Measurements from ENCODE around the gene RIN1.
"Not testable (repeated sequence)": the region's sequence is repeated elsewhere in the genome, so short reads cannot be mapped to it uniquely, and the experiment has no call there.

RIN1 gene, protein sequence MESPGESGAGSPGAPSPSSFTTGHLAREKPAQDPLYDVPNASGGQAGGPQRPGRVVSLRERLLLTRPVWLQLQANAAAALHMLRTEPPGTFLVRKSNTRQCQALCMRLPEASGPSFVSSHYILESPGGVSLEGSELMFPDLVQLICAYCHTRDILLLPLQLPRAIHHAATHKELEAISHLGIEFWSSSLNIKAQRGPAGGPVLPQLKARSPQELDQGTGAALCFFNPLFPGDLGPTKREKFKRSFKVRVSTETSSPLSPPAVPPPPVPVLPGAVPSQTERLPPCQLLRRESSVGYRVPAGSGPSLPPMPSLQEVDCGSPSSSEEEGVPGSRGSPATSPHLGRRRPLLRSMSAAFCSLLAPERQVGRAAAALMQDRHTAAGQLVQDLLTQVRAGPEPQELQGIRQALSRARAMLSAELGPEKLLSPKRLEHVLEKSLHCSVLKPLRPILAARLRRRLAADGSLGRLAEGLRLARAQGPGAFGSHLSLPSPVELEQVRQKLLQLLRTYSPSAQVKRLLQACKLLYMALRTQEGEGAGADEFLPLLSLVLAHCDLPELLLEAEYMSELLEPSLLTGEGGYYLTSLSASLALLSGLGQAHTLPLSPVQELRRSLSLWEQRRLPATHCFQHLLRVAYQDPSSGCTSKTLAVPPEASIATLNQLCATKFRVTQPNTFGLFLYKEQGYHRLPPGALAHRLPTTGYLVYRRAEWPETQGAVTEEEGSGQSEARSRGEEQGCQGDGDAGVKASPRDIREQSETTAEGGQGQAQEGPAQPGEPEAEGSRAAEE

DNA sequence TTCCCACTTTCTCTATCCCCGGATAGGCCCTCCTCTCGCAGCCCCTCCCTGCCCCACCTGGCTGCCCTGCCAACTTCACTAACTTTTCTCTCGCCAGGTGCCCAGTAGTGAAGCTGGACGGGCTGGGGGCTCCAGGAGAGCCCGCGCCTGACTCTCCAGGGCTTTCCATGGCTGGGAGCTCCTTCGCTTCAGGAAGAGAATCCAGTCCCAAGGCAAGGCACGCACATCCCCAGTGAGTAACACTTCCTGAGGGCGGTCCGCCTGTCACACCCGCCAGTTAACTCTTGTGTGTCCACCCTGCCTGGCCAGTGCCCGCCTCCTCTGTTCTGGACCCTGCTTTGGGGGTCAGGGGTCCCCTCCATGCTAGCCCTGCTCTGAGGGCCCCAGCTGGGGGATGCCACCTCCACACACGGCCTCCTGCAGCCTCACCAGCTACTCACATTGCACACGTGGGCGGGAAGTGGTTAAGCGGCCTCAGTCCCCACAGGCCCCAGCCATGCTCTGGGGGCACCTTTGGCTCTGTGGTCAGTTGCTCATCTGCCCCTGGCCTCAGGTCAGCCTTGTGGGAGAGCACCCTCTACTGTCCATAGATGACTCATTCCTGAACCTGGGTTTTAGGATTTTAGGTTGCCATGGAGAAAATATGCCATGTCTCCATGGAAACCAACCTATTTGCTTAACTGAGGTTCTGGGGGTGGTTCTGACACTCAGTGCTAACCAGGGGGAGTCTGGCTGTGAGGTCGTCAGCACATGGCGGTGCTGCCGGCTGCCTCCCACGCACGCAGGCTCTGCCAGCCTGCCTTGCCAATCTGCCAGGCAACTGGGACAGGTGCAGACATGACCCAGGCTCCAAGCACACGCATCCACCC is at the start of gene RIN1:
RIN1 (minus strand) TSS at position 201 of the 869 bp plus-strand sequence; CDS start at position 169, 32 bp downstream.
- Mint-ChIP-seq H3K27ac (peak within 1 kb of the TSS; percentile 70), H3K9me3 (no peaks in the 10 kb centered on the region), H3K27me3 (no peaks in the 10 kb centered on the region), H3K36me3 (peaks cover 2% of the 10 kb centered on the region), H3K4me1 (peaks cover 22% of the 10 kb centered on the region), H3K4me3 (peak within 1 kb of the TSS; percentile 87)

DNA sequence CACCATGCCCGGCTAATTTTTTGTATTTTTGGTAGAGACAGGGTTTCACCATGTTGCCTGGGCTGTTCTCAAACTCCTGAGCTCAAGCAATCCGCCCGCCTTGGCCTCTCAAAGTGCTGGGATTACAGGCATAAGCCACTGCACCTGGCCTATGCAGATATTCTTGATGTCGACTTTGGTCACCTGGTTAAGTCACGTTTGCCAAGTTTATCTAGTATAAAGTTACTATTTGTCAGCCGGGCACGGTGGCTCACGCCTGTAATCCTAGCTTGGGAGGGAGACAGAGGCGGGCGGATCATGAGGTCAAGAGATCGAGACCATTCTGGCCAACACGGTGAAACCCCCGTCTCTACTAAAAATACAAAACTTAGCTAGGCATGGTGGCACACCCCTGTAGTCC is 48.1 kb upstream of the RIN1 start:
- H3K27me3 Mint-ChIP-seq, H3K36me3 Mint-ChIP-seq, H3K9me3 Mint-ChIP-seq, H3K4me3 Mint-ChIP-seq, H3K27ac Mint-ChIP-seq: not testable (repeated sequence)
- H3K4me1 Mint-ChIP-seq = peaks cover 13% of the 10 kb centered on the region

DNA sequence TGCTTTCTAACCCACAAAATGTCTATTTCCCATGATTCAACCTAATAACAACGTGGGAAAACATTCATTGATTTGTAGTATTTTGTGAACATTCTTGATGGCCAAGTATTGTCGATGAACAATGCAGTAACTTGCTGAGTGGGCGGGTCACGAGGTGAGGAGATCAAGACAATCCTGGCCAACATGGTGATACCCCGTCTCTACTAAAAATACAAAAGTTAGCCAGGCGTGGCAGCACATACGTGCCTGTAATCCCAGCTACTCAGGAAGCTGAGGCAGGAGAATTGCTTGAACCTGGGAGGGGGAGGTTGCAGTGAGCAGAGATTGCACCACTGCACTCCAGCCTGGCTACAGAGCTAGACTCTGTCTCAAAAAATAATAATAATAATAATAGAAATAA is 44.0 kb upstream of the RIN1 start:
- not testable (repeated sequence) for H3K9me3 Mint-ChIP-seq, H3K4me1 Mint-ChIP-seq, H3K27ac Mint-ChIP-seq, H3K27me3 Mint-ChIP-seq, H3K36me3 Mint-ChIP-seq, H3K4me3 Mint-ChIP-seq

DNA sequence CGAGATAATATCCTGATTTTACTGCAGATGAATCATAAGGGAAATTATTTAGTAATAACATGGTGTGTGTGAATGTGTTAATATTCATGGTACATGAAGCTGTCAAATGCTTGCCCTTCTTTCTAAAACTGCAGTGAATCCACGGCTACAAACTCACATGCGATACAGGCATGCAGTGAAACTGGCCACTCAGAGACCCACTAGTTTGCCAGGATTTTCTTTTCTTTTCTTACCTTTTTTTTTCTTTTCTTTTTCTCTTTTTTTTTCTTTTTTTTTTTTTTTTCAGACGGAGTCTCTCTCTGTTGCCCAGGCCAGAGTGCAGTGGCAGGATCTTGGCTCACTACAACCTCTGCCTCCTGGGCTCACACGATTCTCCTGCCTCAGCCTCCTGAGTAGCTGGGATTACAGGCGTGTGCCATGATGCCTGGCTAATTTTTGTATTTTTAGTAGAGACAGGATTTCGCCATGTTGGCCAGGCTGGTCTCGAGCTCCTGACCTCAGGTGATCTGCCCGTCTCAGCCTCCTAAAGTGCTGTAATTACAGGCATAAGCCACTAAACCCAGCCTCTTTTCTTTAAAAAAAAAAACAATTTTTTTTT is 37.6 kb upstream of the RIN1 start:
- H3K27me3 Mint-ChIP-seq, H3K9me3 Mint-ChIP-seq, H3K27ac Mint-ChIP-seq, H3K4me3 Mint-ChIP-seq, H3K36me3 Mint-ChIP-seq: not testable (repeated sequence)
- peaks cover 15% of the 10 kb centered on the region for H3K4me1 Mint-ChIP-seq

DNA sequence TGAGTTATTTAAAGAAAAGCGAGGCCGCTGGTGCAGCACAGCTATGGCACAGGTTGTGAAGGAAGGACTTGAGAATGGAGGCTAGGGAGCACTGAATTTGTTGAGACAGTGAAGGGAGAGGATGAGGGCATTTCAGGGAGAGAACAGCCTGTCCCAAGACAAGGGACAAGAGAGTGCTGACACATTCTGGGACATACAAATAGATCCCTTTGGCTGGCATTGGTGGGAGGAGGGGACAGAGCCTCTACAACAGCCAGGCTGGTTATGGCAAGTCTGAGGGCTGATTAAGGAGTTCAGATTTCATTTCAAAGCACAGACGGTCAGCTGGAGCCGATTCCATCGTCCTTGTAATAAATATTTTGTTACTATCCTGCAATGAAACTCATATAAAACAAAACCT is 37.0 kb upstream of the RIN1 start:
- peak overlapping the region; percentile 11 for H3K4me3 Mint-ChIP-seq
- H3K4me1 Mint-ChIP-seq = peaks cover 15% of the 10 kb centered on the region
- no peaks in the 10 kb centered on the region for H3K27me3 Mint-ChIP-seq
- no peaks in the 10 kb centered on the region for H3K9me3 Mint-ChIP-seq
- no peak overlapping the region for H3K27ac Mint-ChIP-seq
- H3K36me3 Mint-ChIP-seq = no peaks in the 10 kb centered on the region

DNA sequence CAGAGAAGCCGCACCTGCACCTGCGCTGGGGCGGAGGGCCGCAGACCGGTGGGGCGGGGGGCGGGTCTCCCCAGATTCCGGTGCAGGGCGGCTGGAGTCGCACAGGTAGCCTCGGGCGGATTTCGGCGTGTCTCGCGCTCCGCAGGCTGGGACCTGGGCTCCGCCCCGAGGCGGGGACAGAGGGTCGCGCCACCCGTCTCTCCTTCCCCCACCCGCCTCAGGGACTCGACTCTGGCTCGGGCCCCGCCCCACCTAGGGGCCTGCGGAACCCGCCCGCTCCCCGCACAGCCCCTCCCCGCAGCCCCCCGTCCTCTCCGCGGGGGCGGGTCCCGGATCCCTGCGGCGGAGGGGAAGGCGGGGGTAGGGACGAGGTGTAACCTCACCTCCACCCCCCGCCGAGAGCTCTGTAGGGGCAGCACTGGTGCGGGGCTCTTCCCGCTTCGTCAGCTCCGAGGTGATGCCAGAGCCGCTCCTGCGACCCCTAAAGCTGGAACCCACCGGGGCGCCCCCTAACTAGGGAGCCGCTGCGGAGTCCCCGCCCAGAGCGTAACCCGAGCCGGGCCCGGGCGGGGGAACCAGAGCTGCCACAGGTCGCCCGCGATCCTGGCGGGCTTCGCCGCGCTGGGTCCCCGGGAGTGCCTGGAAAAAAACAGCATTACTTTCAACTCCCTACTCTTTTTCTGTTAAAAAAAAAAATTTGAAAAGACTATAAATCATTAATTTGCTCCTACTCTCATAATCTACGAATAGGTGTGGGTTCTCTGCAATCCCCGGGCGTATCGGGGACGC is 35.6 kb upstream of the RIN1 start, which contains the start of gene SLC29A2:
SLC29A2 (minus strand) TSS at position 134 of the 789 bp plus-strand sequence. CDS start 169 bp downstream, outside the sequence.
- peak within 1 kb of the TSS; percentile 88 for H3K27ac Mint-ChIP-seq
- H3K27me3 Mint-ChIP-seq = no peaks in the 10 kb centered on the region
- H3K36me3 Mint-ChIP-seq = no peaks in the 10 kb centered on the region
- peaks cover 15% of the 10 kb centered on the region for H3K4me1 Mint-ChIP-seq
- no peaks in the 10 kb centered on the region for H3K9me3 Mint-ChIP-seq
- peak within 1 kb of the TSS; percentile 88 for H3K4me3 Mint-ChIP-seq

DNA sequence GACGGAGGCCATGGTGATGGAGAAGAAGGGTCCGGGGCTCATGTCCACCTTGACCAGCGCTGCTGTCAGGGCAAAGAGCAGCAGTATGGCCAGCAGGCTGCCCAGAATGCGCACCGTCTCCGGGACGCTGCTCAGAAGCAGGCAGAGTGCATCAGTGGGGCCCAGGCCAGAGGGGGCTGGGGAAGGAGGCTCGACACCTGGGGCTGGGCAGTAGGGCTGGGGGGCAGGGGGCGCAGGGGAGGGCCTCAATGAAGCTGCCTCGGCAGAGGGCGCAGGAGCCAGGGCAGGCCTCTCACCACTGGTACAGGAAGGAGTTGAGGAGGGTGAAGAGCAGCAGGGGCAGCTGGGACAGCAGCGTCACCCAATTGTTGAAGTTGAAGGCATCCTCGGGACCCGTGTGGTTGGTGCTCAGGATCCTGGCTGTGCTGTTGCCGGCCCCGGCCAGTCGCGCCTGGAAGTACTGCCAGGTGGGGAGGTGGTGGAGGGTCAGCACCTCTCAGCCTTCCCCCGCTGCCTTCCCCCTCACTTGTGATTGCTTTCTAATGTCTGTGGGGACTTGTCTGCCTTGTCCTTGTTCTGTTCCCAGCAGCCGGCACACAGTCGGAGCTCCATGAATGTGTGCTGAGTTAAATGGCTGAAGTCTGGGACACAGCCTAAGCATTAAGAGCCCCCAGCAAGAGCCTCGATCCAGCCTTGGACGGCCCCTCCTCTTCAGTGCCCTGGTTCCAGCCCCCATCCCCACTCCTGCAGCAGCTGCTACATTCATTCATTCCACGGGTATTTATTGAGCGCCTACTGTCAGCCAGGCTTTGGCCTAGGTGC is 33.0 kb upstream of the RIN1 start:
- Mint-ChIP-seq H3K27me3 (no peaks in the 10 kb centered on the region), H3K4me1 (peaks cover 15% of the 10 kb centered on the region), H3K27ac (peak overlapping the region; percentile 72), H3K36me3 (no peaks in the 10 kb centered on the region), H3K9me3 (no peaks in the 10 kb centered on the region), H3K4me3 (no peak overlapping the region)

DNA sequence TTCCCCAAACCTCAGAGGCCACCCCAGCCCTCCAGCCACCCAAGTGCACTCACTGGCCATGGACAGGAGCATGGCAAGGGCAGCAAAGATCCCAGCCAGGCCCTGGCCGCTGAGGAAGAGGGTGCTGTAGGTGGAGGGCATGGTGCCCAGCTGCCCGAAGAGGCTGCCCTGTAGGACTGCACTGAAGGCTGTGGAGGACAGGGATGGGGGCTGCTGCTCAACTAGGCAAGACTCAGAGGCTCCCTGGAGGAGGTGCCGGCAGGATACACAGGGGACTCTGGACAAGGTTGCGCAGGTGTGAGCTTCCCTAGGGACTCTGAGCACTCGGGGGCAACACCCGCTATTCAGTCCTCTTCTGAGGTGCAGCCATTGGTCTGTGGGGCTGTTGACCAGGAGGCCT is 32.2 kb upstream of the RIN1 start:
- no peaks in the 10 kb centered on the region for H3K9me3 Mint-ChIP-seq
- H3K27ac Mint-ChIP-seq = no peak overlapping the region

DNA sequence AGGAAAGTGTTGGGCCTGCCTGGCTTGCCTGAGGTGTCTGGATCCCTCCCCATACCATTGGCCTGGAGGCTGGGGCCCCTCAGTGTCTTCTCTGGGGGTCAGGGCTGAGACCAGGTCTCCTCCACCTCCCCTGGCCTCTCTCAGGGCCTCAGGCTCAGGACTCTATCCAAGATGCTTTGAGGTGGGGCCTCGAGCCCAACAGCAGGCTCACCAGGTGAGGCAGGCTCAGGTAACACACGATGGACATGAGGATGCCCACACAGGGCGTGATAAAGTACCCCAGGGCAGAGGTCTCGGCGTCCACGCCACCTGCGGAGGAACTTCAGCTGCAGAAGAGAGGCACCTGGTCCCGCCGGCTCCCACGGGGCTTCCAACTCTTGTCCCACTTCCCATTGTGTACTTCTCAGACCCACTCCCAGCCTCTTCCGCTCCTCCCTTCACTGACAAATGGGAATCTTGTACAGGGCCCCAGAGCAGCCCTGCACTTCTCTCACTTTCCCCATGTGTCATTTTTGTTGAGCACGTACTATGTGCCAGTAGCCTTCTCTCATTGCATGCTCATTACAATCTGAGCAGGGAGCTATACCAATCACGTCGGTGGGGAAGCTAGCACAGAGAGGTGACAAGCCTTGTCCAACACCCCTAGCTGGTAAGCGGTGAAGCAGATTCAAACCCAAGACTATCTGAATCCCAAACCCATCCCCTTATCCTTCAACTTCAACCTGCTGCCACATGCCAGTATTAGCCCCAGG is 31.5 kb upstream of the RIN1 start:
- Mint-ChIP-seq H3K9me3 (no peaks in the 10 kb centered on the region), H3K4me1 (peaks cover 13% of the 10 kb centered on the region), H3K27me3 (no peaks in the 10 kb centered on the region), H3K27ac (peak overlapping the region; percentile 30), H3K36me3 (no peaks in the 10 kb centered on the region), H3K4me3 (no peak overlapping the region)

More for the DNA sequence above, 32.2 kb upstream of the RIN1 start:
- Mint-ChIP-seq H3K27me3 (no peaks in the 10 kb centered on the region), H3K36me3 (no peaks in the 10 kb centered on the region), H3K4me1 (peaks cover 15% of the 10 kb centered on the region), H3K4me3 (no peak overlapping the region)

DNA sequence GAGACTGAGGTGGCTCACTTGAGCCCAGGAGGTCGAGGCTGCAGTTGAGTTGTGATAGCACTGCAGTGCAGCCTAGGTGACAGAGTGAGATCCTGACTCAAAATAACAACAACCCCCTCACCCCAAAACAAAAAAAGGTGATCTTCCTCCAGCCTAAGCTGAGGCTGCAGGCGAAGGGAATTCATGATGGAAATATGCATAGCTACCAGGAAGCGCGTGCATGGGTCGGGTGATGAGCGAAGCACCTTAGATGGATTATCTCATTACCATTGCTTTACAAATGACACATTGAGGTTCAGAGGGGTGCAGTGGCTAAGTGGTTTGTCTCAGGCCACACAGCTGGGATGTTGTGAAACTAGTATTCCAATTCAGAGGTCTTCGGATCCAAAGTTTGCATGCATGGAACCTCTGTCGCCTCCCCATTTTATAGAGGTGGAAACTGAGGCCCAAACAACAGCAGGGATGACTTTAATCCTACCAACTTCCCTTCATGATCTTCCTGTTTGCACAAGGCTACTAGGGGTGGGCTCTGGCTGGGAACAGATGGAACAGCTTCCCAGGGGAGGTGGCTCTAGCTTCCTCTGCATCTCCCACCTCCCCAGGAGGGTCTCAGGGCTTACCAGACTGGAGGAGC is 30.7 kb upstream of the RIN1 start:
- Mint-ChIP-seq H3K4me1 (peaks cover 11% of the 10 kb centered on the region), H3K27ac (peak overlapping the region; percentile 8), H3K36me3 (peaks cover 2% of the 10 kb centered on the region), H3K4me3 (no peak overlapping the region), H3K9me3 (no peaks in the 10 kb centered on the region), H3K27me3 (no peaks in the 10 kb centered on the region)

DNA sequence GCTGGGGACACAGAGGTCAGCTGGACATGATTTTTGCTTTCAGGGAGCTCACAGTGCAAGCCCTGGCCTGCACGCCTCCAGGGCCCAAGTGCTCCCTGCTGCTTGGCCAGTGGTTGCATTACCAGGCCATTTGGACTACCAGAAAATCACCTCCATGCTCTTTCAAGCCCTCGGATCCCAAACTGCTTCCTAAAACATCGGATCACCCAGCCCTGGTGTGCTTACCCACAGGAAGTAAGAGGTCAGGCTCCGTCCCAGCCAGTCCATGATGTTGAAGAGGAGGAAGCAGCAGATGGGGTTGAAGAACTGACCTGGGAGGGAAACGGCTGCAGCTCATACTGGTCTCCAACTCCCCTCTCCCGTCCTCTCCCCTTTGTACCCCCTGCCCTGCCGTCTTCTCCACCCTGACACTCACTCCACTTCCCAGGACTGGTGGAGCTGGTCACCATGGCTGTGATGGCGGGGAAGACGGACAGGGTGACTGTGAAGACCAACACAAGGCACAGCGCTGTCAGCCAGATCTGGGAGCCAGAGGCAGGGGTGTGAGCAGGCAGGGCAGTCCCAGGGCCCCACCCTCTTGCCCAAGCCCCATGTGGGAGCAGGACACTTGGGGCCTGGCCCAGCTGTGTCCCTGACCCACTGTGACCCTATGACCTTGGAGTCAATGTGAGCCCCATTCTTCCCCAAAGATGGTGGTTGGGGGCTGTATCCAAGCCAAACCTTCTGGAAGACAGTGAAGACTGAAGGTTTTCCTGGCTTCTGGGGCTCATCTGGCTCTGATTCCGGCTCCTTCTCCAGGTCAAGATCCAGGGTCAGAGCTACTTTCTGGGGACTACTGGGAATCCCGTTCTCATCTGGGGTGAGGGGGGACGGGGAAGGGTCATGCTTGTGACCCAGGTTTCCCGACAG is 29.7 kb upstream of the RIN1 start:
- Mint-ChIP-seq H3K36me3 (peaks cover 2% of the 10 kb centered on the region), H3K27ac (peak overlapping the region; percentile 41), H3K9me3 (no peaks in the 10 kb centered on the region), H3K27me3 (no peaks in the 10 kb centered on the region), H3K4me3 (no peak overlapping the region), H3K4me1 (peaks cover 11% of the 10 kb centered on the region)

DNA sequence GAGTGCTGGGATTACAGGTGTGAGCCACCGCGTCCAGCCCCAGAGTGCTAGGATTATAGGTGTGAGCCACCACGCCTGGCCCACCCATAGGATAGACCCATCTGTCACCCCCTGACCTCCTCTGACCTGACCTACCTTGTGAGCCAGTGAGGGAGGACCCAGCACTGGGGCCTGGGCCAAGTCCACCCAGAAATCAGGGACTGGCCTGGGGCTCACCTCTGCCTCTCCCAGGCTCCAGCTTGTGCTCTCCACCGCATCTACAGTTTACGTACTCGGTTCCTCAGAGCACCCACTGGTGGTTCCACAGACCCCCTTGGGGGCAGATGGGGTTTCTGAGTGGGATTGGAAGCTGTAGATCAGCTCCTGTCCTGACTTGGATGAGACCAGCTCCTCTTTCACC is 28.9 kb upstream of the RIN1 start:
- H3K4me3 Mint-ChIP-seq = no peak overlapping the region
- no peaks in the 10 kb centered on the region for H3K27me3 Mint-ChIP-seq
- H3K27ac Mint-ChIP-seq = no peak overlapping the region
- no peaks in the 10 kb centered on the region for H3K9me3 Mint-ChIP-seq
- peaks cover 6% of the 10 kb centered on the region for H3K4me1 Mint-ChIP-seq
- H3K36me3 Mint-ChIP-seq = peaks cover 2% of the 10 kb centered on the region
